Endodermal cell (in vitro differentiated cells): ENCODE measurements around the gene TMSB4X. TPM values are rescaled to one million over a fixed set of nuclear protein-coding genes. Genes with fewer than 3 reads are reported as not detected.

Source experiments
- DNase-seq: peaks from one replicate; pipeline ENCODE4 v3.0.0-alpha.2; 2017
- H3K27ac ChIP-seq: 2 replicates; pipeline ENCODE4 v1.5.1; 2013; ENCODE audit warnings: mild to moderate bottlenecking, low read depth, low read length, moderate library complexity
- H3K27me3 ChIP-seq: 2 replicates; pipeline ENCODE4 v1.6.1; 2013; ENCODE audit warnings: mild to moderate bottlenecking, low read length, moderate library complexity; ENCODE audit not compliant: insufficient read depth, control insufficient read depth, poor library complexity, severe bottlenecking
- H3K36me3 ChIP-seq: 2 replicates; pipeline ENCODE4 v1.7.0; 2013; ENCODE audit warnings: mild to moderate bottlenecking, low read length, moderate library complexity; ENCODE audit not compliant: control insufficient read depth, insufficient read depth
- H3K4me1 ChIP-seq: one replicate; pipeline ENCODE4 v1.7.0; 2013; ENCODE audit warnings: low read length; ENCODE audit not compliant: control insufficient read depth, insufficient read depth
- H3K4me3 ChIP-seq: 2 replicates; pipeline ENCODE4 v1.5.1; 2013; ENCODE audit warnings: mild to moderate bottlenecking, low read length, moderate library complexity
- H3K9ac ChIP-seq: 2 replicates; pipeline ENCODE4 v1.6.1; 2013; ENCODE audit warnings: mild to moderate bottlenecking, low read length, moderate library complexity; ENCODE audit not compliant: poor library complexity, severe bottlenecking; ENCODE audit errors: extremely low read depth
- H3K9me3 ChIP-seq: 2 replicates; pipeline ENCODE4 v1.6.1; 2013; ENCODE audit warnings: mild to moderate bottlenecking, low read length, moderate library complexity; ENCODE audit not compliant: control insufficient read depth
- H3K27ac Mint-ChIP-seq: 2 replicates; pipeline ENCODE4 v1.8.0; 2020; ENCODE audit warnings: mixed read lengths
- H3K27me3 Mint-ChIP-seq: 2 replicates; pipeline ENCODE4 v1.8.0; 2021; ENCODE audit warnings: mild to moderate bottlenecking, mixed read lengths; ENCODE audit not compliant: insufficient read depth
- H3K36me3 Mint-ChIP-seq: 2 replicates; pipeline ENCODE4 v1.8.0; 2020; ENCODE audit warnings: low read depth, mixed read lengths
- H3K4me1 Mint-ChIP-seq: 2 replicates; pipeline ENCODE4 v1.8.0; 2020; ENCODE audit warnings: mixed read lengths
- H3K4me3 Mint-ChIP-seq: 2 replicates; pipeline ENCODE4 v1.8.0; 2020; ENCODE audit warnings: mild to moderate bottlenecking, moderate library complexity, mixed read lengths
- H3K9me3 Mint-ChIP-seq: 2 replicates; pipeline ENCODE4 v1.8.0; 2020; ENCODE audit warnings: mild to moderate bottlenecking, mixed read lengths
- WGBS, 2 experiments: methylation state at CpG; one replicate each; pipeline versions ENCODE4 v1.1.5 to v1.1.7; 2013; ENCODE audit warnings: missing lambda C conversion rate in 2 of 2, mixed read lengths in 1 of 2; ENCODE audit not compliant: insufficient coverage in 1 of 2, insufficient read length in 1 of 2; 5-methylcytosine and 5-hydroxymethylcytosine counted together
- total RNA-seq, 2 donors: library from RNA; stranded (reverse); fragmentation: NEBNext Ultra II Directional in 1 of 2; extraction: Animal tissue kit (Norgen Biotek cat#: 25700) in 1 of 2; gene quantifications; 2 replicates in 1 of 2; 3 replicates in 1 of 2; pipeline ENCODE4 v1.2.1, GENCODE V29; 2021
- TF ChIP-seq, protein P1 (sequence below): fragments of 200-600 bp; sonication (generic); conservative IDR thresholded peaks from 2 replicates; pipeline ENCODE4 v1.5.0; 2021; ENCODE audit warnings: antibody characterized with exemption, mild to moderate bottlenecking

The TMSB4X gene
- total RNA-seq, 2 donors from 2014 or later, result 1,539 to 2,456 TPM

DNA sequence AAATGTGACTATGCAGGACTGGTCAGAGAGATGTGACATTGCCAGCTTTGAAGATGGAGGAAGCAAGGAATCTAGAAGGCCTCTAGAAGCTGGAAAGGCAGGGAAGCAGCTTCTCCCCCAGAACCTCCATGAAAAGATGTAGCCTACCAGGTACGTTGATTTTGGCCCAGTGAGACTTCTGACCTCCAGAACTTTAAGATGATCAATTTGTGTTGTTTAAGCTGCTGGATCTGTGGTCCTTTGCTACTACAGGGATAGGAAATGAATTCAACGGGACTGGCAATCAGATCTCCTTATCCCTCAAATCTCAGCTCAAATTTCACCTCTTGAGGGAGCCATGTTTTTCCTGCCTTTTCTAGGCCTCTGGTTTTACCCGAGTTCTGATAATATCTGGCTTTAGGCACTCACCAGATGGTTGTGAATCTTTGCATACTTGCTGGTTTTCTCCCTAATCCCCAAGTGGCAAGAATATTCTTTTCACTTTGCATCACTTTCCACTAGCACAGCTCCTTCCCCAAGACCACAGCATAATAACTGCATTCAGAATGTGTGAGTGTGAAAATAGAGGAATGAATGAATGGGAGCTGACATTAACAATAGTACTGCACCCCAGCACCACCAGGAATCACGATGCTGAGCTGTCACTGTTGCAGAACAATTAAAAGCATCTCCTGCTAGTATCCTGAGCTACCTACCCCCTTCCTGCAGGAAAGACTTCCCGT, 25.5 kb upstream of the TMSB4X start:
- Mint-ChIP-seq H3K9me3 (peaks cover 76% of the 10 kb centered on the region), H3K4me3 (no peak overlapping the region), H3K36me3 (no peaks in the 10 kb centered on the region), H3K27ac (no peak overlapping the region), H3K27me3 (no peaks in the 10 kb centered on the region), H3K4me1 (peaks cover 31% of the 10 kb centered on the region)
- H3K27ac ChIP-seq, result no peak overlapping the region
- 74 to 100% methylated on average over 1 to 5 of the region's 5 CpGs for WGBS, 2 experiments
- H3K36me3 ChIP-seq, result no peaks in the 10 kb centered on the region
- no peak for DNase-seq
- H3K9ac ChIP-seq, result no peak overlapping the region
- H3K4me3 ChIP-seq, result no peak overlapping the region
- no peaks in the 10 kb centered on the region for H3K4me1 ChIP-seq
- no peaks in the 10 kb centered on the region for H3K27me3 ChIP-seq
- H3K9me3 ChIP-seq, result no peaks in the 10 kb centered on the region
- TF ChIP-seq, protein P1, sequence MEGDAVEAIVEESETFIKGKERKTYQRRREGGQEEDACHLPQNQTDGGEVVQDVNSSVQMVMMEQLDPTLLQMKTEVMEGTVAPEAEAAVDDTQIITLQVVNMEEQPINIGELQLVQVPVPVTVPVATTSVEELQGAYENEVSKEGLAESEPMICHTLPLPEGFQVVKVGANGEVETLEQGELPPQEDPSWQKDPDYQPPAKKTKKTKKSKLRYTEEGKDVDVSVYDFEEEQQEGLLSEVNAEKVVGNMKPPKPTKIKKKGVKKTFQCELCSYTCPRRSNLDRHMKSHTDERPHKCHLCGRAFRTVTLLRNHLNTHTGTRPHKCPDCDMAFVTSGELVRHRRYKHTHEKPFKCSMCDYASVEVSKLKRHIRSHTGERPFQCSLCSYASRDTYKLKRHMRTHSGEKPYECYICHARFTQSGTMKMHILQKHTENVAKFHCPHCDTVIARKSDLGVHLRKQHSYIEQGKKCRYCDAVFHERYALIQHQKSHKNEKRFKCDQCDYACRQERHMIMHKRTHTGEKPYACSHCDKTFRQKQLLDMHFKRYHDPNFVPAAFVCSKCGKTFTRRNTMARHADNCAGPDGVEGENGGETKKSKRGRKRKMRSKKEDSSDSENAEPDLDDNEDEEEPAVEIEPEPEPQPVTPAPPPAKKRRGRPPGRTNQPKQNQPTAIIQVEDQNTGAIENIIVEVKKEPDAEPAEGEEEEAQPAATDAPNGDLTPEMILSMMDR, result no peak

DNA sequence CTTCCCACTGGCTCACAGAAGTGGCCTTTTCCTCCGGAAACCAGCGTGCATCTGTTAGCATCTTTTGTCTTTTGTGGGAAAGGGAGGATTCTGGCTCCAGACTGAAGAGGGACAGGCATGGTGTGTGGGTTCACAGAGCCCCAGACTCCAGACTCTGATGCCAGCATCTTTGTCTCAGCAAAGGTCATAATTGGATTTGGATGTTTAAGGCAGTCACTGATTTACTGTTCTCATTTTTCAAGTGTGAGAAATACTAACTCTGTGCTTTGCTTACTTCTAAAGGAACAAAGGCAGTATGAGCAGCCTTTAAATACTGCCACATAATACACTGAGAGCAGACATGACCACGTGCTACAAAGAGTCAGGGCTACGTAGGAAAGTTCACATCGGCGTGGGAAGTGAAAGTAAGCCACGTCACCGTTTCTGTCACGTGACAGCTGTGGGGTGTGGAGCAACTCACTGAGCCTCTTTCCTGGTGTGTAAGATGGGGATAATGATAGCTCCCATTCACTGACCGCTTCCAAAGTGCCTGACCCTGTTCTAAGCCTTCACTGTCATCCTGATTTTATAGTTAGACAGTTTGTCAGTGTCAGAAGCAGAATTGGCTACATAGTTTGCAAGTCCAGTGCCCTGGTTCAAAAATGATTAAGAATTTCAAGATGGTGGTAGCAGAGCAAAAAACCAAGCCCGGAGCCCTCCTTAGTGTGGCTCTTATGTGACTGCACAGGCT, 24.8 kb upstream of the TMSB4X start:
- no peak overlapping the region for H3K27ac Mint-ChIP-seq
- Histone ChIP-seq H3K27ac (no peak overlapping the region), H3K4me1 (no peaks in the 10 kb centered on the region), H3K9me3 (no peaks in the 10 kb centered on the region), H3K36me3 (no peaks in the 10 kb centered on the region), H3K9ac (no peak overlapping the region), H3K27me3 (no peaks in the 10 kb centered on the region), H3K4me3 (no peak overlapping the region)
- H3K4me1 Mint-ChIP-seq, result peaks cover 30% of the 10 kb centered on the region
- 80 to 96% methylated on average over 1 to 11 of the region's 11 CpGs for WGBS, 2 experiments
- no peaks in the 10 kb centered on the region for H3K27me3 Mint-ChIP-seq
- no peak for DNase-seq
- no peaks in the 10 kb centered on the region for H3K36me3 Mint-ChIP-seq
- TF ChIP-seq, protein P1, result no peak
- peaks cover 77% of the 10 kb centered on the region for H3K9me3 Mint-ChIP-seq
- H3K4me3 Mint-ChIP-seq, result no peak overlapping the region

DNA sequence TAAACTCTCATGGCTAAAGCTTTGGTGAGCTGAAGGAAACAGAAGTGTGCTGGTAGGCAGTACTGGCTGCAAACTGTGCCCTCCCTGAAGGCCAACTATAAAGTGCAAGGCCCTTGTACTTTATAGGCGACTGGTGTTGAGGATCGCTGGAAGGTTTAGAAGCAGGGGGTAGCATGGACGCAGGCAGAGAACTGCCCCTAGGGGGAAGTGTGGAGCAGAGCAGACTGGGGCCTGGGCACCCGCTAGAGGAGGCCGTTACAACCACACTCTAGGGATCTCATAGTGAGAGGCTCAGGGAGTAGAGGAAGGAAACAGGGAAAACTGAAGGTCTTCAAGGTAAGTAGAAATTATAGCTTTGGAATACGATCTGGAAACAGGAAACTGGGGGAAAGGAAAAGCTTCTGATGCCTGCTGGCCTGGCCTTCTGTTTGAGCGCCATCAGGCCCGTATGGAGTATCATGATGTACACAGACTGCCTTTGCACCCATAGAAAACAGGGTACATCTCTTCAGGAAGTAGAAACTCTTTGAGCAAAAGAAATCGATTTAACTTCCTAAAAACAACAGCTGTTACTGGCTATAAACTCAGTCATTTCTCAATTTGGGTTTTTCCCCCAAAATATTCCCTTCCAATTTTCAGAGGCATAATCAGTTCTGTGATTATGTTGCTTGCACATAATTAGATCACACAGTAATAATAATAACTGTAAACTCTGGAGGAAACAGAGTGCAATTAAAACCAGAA, 23.9 kb upstream of the TMSB4X start:
- Histone ChIP-seq H3K36me3 (no peaks in the 10 kb centered on the region), H3K9ac (no peak overlapping the region), H3K9me3 (no peaks in the 10 kb centered on the region), H3K27ac (no peak overlapping the region), H3K27me3 (no peaks in the 10 kb centered on the region), H3K4me3 (no peak overlapping the region), H3K4me1 (no peaks in the 10 kb centered on the region)
- H3K4me1 Mint-ChIP-seq, result peaks cover 27% of the 10 kb centered on the region
- no peak overlapping the region for H3K27ac Mint-ChIP-seq
- TF ChIP-seq, protein P1, result peak; percentile 78
- no peaks in the 10 kb centered on the region for H3K27me3 Mint-ChIP-seq
- no peaks in the 10 kb centered on the region for H3K36me3 Mint-ChIP-seq
- no peak overlapping the region for H3K4me3 Mint-ChIP-seq
- peak; percentile 93 for DNase-seq
- WGBS, 2 experiments, result 85 to 90% methylated on average over 3 to 8 of the region's 9 CpGs
- peaks cover 76% of the 10 kb centered on the region for H3K9me3 Mint-ChIP-seq
